ENCODE results near the gene PLPPR4.

GRCh38 chr1:99282536-99282935, 18.2 kb downstream of the PLPPR4 start:
- TF ChIP-seq CTCF (conservative IDR thresholded peaks at IDR 0.05) (no peak), EZH2 (IDR thresholded peaks at IDR 0.05; ENCODE audit: low read depth) (no peak)
